Fibroblast of lung (primary cell): ENCODE measurements around the gene PCMT1. TPM values are rescaled to one million over a fixed set of nuclear protein-coding genes. Genes with fewer than 3 reads are reported as not detected.
"Not testable (repeated sequence)": the region's sequence is repeated elsewhere in the genome, so short reads cannot be mapped to it uniquely, and the experiment has no call there.

ENCODE experiments used
- DNase-seq, 2 donors: peaks; one replicate each; pipeline versions ENCODE4 v3.0.0 to v3.0.0-alpha.2; 2010; ENCODE audit warnings: low read depth in 2 of 2
- H2AFZ ChIP-seq: 2 replicates; pipeline ENCODE4 v1.5.1; 2012; ENCODE audit warnings: low read length, control low read depth, inconsistent platforms
- H3K27ac ChIP-seq: 2 replicates; pipeline ENCODE4 v1.5.1; 2011; ENCODE audit warnings: low read length, control low read depth; ENCODE audit not compliant: insufficient read depth
- H3K27me3 ChIP-seq: 2 replicates; pipeline ENCODE4 v1.5.1; 2011; ENCODE audit warnings: mild to moderate bottlenecking, low read length; ENCODE audit not compliant: control insufficient read depth, insufficient read depth
- H3K36me3 ChIP-seq: 2 replicates; pipeline ENCODE4 v1.5.1; 2011; ENCODE audit warnings: low read length; ENCODE audit not compliant: control insufficient read depth, insufficient read depth
- H3K4me1 ChIP-seq: 2 replicates; pipeline ENCODE4 v1.5.1; 2011; ENCODE audit warnings: low read length; ENCODE audit not compliant: control insufficient read depth, insufficient read depth; ENCODE audit errors: extremely low read depth
- H3K4me2 ChIP-seq: 2 replicates; pipeline ENCODE4 v1.5.1; 2011; ENCODE audit warnings: low read length, control low read depth; ENCODE audit not compliant: insufficient read depth; ENCODE audit errors: extremely low read depth
- H3K4me3 ChIP-seq, 4 experiments: fragments of 200-600 bp in 1 of 4; sonication (generic) in 1 of 4; replicated peaks in 1 of 4; 2 replicates each; pipeline ENCODE4 v1.5.1; 2011 to 2016; ENCODE audit warnings: low read length in 4 of 4, low read depth in 3 of 4, mild to moderate bottlenecking in 3 of 4, control low read depth in 2 of 4, inconsistent platforms in 1 of 4, mixed read lengths in 1 of 4; ENCODE audit not compliant: insufficient read depth in 1 of 4; ENCODE audit errors: control extremely low read depth in 1 of 4
- H3K79me2 ChIP-seq: 2 replicates; pipeline ENCODE4 v1.5.1; 2012; ENCODE audit warnings: mild to moderate bottlenecking, low read length, inconsistent platforms; ENCODE audit not compliant: control insufficient read depth, insufficient read depth
- H3K9ac ChIP-seq: 2 replicates; pipeline ENCODE4 v1.5.1; 2011; ENCODE audit warnings: mild to moderate bottlenecking, low read length, control low read depth; ENCODE audit not compliant: insufficient read depth
- H3K9me3 ChIP-seq: 2 replicates; pipeline ENCODE4 v1.5.1; 2012; ENCODE audit warnings: low read depth, low read length; ENCODE audit not compliant: control insufficient read depth, insufficient read depth
- H4K20me1 ChIP-seq: 2 replicates; pipeline ENCODE4 v1.5.1; 2011; ENCODE audit warnings: low read length; ENCODE audit not compliant: control insufficient read depth, insufficient read depth; ENCODE audit errors: extremely low read depth
- EZH2 ChIP-seq: IDR thresholded peaks from 2 replicates; pipeline ENCODE4 v1.5.1; 2012; ENCODE audit warnings: low read length, control low read depth, mild to moderate bottlenecking; ENCODE audit errors: missing control alignments
- polyA plus RNA-seq, 2 donors: library from polyadenylated mRNA; depleted of rRNA in 1 of 2; stranded (reverse) in 1 of 2; unstranded in 1 of 2; fragments of >200 nt; gene quantifications; 2 replicates each; pipeline ENCODE4 v1.2.1, GENCODE V29; 2011 to 2012; ENCODE audit warnings: missing spikeins in 1 of 2
- total RNA-seq: library from RNA; depleted of rRNA; stranded (reverse); fragments of >200 nt; gene quantifications from 2 replicates; pipeline ENCODE4 v1.2.1, GENCODE V29; 2014
- TF ChIP-seq, protein P1 (sequence below), 2 donors: IDR thresholded peaks in 1 of 2; conservative IDR thresholded peaks in 1 of 2; 1 replicate in 1 of 2; 2 replicates in 1 of 2; pipeline ENCODE4 v1.5.1; 2011 to 2012; ENCODE audit warnings: low read length in 2 of 2, control low read depth in 1 of 2, inconsistent platforms in 1 of 2, low read depth in 1 of 2, mild to moderate bottlenecking in 1 of 2

Gene PCMT1
- total and polyA plus RNA-seq, 2 donors (not counting 1 experiment from before 2014, with no cell fraction given), result 81.3 to 172 TPM

DNA sequence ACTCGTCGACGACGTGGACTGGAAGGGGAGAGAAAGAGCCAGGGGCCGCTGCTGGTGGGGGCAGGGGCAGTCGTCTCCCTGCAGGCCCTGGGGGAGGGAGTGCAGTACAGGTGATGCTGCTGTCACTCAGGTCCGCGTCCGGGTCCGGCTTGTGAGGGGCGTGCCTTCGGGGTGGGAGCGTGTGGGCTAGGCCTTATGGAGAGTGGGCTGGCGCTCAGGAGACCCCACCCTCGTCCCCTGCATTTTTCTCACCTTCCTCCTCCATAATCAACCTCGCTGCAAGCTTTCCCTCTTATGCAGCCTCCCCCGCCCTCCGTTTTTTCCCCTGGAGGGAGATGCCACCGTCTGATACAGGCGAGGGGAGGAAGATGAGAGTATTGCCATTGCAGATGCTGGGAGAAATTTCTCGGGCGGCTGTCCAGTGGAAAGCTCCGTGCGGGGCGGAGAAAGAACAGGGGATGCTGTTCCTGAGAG is 632 bp downstream of the PCMT1 start:
- Histone ChIP-seq H3K9me3 (no peaks in the 10 kb centered on the region), H3K36me3 (no peaks in the 10 kb centered on the region), H3K9ac (peak overlapping the region; percentile 83), H3K27me3 (no peaks in the 10 kb centered on the region), H3K4me2 (peak overlapping the region; percentile 75), H4K20me1 (no peaks in the 10 kb centered on the region), H2AFZ (peak overlapping the region; percentile 92), H3K27ac (peak overlapping the region; percentile 88), H3K4me1 (peaks cover 3% of the 10 kb centered on the region), H3K79me2 (peaks cover 67% of the 10 kb centered on the region), H3K4me3 (peak overlapping the region; percentile 81 to 98 (median 96))
- peak; percentile 34 to 65 for DNase-seq
- TF ChIP-seq EZH2, result no peak
- TF ChIP-seq, protein P1, sequence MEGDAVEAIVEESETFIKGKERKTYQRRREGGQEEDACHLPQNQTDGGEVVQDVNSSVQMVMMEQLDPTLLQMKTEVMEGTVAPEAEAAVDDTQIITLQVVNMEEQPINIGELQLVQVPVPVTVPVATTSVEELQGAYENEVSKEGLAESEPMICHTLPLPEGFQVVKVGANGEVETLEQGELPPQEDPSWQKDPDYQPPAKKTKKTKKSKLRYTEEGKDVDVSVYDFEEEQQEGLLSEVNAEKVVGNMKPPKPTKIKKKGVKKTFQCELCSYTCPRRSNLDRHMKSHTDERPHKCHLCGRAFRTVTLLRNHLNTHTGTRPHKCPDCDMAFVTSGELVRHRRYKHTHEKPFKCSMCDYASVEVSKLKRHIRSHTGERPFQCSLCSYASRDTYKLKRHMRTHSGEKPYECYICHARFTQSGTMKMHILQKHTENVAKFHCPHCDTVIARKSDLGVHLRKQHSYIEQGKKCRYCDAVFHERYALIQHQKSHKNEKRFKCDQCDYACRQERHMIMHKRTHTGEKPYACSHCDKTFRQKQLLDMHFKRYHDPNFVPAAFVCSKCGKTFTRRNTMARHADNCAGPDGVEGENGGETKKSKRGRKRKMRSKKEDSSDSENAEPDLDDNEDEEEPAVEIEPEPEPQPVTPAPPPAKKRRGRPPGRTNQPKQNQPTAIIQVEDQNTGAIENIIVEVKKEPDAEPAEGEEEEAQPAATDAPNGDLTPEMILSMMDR (conservative IDR thresholded peaks at IDR 0.05 in 1 of 2, IDR thresholded peaks at IDR 0.05 in 1 of 2; ENCODE audit: low read depth in 1 of 2, low read length in 2 of 2), result no peak

DNA sequence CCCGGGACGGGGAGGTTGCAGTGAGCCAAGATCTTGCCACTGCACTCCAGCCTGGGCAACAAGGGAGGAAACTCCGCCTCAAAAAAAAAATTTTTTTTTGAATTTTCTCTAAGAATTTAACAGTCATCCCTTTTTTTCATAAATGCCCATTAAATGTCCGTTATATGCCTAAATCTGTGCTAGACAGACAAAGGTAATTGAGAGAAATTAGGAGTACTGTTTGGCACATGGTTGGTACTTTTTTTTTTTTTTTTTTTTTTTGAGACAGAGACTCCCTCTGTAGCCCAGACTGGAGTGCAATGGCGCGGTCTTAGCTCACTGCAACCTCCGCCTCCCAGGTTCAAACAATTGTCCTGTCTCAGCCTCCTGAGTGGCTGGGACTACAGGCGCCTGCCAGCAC is 1.7 kb downstream of the PCMT1 start:
- Histone ChIP-seq H3K4me2 (peak overlapping the region; percentile 75), H3K4me3 (peak overlapping the region in 2 of 4 experiments; percentile 97 to 98), H4K20me1 (no peaks in the 10 kb centered on the region), H3K9me3 (no peaks in the 10 kb centered on the region), H3K27me3 (no peaks in the 10 kb centered on the region), H3K36me3 (no peaks in the 10 kb centered on the region), H2AFZ (no peak overlapping the region), H3K4me1 (peaks cover 3% of the 10 kb centered on the region), H3K9ac (no peak overlapping the region), H3K79me2 (peaks cover 67% of the 10 kb centered on the region), H3K27ac (no peak overlapping the region)
- TF ChIP-seq EZH2, result no peak
- TF ChIP-seq, protein P1 (conservative IDR thresholded peaks at IDR 0.05 in 1 of 2, IDR thresholded peaks at IDR 0.05 in 1 of 2; ENCODE audit: low read depth in 1 of 2, low read length in 2 of 2), result no peak
- no peak for DNase-seq

DNA sequence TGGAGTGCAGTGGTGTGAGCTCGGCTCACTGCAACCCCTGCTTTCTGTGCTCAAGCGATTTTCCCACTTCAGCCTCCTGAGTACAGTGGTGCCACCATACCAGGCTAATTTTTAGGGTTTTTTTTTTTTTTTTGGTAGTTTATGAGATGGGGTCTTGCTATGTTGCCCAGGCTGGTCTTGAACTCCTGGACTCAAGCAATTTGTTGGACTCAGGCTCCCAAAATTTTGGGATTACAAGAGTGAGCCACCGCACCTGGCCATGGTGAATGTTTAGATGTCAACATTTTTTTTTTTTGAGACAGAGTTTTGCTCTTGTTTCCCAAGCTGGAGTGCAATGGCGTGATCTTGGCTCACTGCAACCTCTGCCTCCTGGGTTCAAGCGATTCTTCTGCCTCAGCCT is 2.4 kb downstream of the PCMT1 start:
- H2AFZ ChIP-seq, H3K9me3 ChIP-seq, H3K9ac ChIP-seq, H4K20me1 ChIP-seq, H3K4me2 ChIP-seq, H3K27ac ChIP-seq, H3K36me3 ChIP-seq, H3K4me1 ChIP-seq, DNase-seq, H3K4me3 ChIP-seq, H3K27me3 ChIP-seq: not testable (repeated sequence)
- peaks cover 73% of the 10 kb centered on the region for H3K79me2 ChIP-seq
